H9 (cell line): ENCODE measurements around the gene TNFRSF21. TPM values are rescaled to one million over a fixed set of nuclear protein-coding genes. Genes with fewer than 3 reads are reported as not detected.

Experiments
- DNase-seq: peaks from one replicate; pipeline ENCODE4 v3.0.0-alpha.2; 2017
- H2AFZ ChIP-seq: one replicate; pipeline ENCODE4 v1.6.1; 2013; ENCODE audit warnings: mild to moderate bottlenecking, low read length, control low read depth, moderate library complexity
- H2AK5ac ChIP-seq: 2 replicates; pipeline ENCODE4 v1.6.1; 2013; ENCODE audit warnings: low read length, control low read depth, mixed read lengths; ENCODE audit not compliant: insufficient read length
- H2BK120ac ChIP-seq: one replicate; pipeline ENCODE4 v1.6.1; 2013; ENCODE audit warnings: low read depth, mild to moderate bottlenecking, low read length, control low read depth, inconsistent platforms; ENCODE audit not compliant: poor library complexity, severe bottlenecking
- H2BK12ac ChIP-seq: 2 replicates; pipeline ENCODE4 v1.6.1; 2013; ENCODE audit warnings: low read length, control low read depth, mixed read lengths, low read depth; ENCODE audit not compliant: insufficient read length
- H2BK15ac ChIP-seq: 2 replicates; pipeline ENCODE4 v1.6.1; 2013; ENCODE audit warnings: low read depth, low read length, control low read depth
- H2BK20ac ChIP-seq: one replicate; pipeline ENCODE4 v1.6.1; 2013; ENCODE audit warnings: low read depth, mild to moderate bottlenecking, low read length, control low read depth, inconsistent platforms; ENCODE audit not compliant: poor library complexity, severe bottlenecking
- H2BK5ac ChIP-seq: 2 replicates; pipeline ENCODE4 v1.6.1; 2013; ENCODE audit warnings: low read length, control low read depth, mixed read lengths; ENCODE audit not compliant: insufficient read length
- H3K14ac ChIP-seq: 2 replicates; pipeline ENCODE4 v1.6.1; 2013; ENCODE audit warnings: low read length, control low read depth; ENCODE audit not compliant: insufficient read depth
- H3K18ac ChIP-seq: 2 replicates; pipeline ENCODE4 v1.6.1; 2013; ENCODE audit warnings: low read depth, mild to moderate bottlenecking, mixed read lengths, low read length, control low read depth; ENCODE audit not compliant: insufficient read length
- H3K23ac ChIP-seq: 2 replicates; pipeline ENCODE4 v1.6.1; 2013; ENCODE audit warnings: low read length, control low read depth, mixed read lengths, low read depth; ENCODE audit not compliant: insufficient read length
- H3K23me2 ChIP-seq: 2 replicates; pipeline ENCODE4 v1.6.1; 2013; ENCODE audit warnings: low read depth, mild to moderate bottlenecking, mixed read lengths, low read length, control low read depth; ENCODE audit not compliant: insufficient read length, poor library complexity, severe bottlenecking
- H3K27ac ChIP-seq: 2 replicates; pipeline ENCODE4 v1.5.1; 2013; ENCODE audit warnings: low read length, control low read depth, mixed read lengths, low read depth; ENCODE audit not compliant: insufficient read length
- H3K27me3 ChIP-seq: 2 replicates; pipeline ENCODE4 v1.6.1; 2013; ENCODE audit warnings: low read length, control low read depth, inconsistent platforms; ENCODE audit not compliant: insufficient read depth
- H3K4ac ChIP-seq: 2 replicates; pipeline ENCODE4 v1.6.1; 2013; ENCODE audit warnings: low read depth, mild to moderate bottlenecking, control low read depth, inconsistent platforms, low read length, moderate library complexity
- H3K4me1 ChIP-seq: 2 replicates; pipeline ENCODE4 v1.6.1; 2013; ENCODE audit warnings: low read length, control low read depth, inconsistent platforms; ENCODE audit not compliant: insufficient read depth
- H3K4me2 ChIP-seq: 2 replicates; pipeline ENCODE4 v1.6.1; 2013; ENCODE audit warnings: low read length, control low read depth, mixed read lengths; ENCODE audit not compliant: insufficient read length, insufficient read depth
- H3K56ac ChIP-seq: 2 replicates; pipeline ENCODE4 v1.6.1; 2013; ENCODE audit warnings: low read depth, mild to moderate bottlenecking, mixed read lengths, low read length, control low read depth; ENCODE audit not compliant: insufficient read length
- H3K79me1 ChIP-seq: 2 replicates; pipeline ENCODE4 v1.6.1; 2013; ENCODE audit warnings: low read depth, mild to moderate bottlenecking, moderate library complexity, low read length, control low read depth, inconsistent platforms; ENCODE audit not compliant: insufficient read depth, poor library complexity, severe bottlenecking
- H3K79me2 ChIP-seq: 2 replicates; pipeline ENCODE4 v1.6.1; 2013; ENCODE audit warnings: low read length, control low read depth, inconsistent platforms; ENCODE audit not compliant: insufficient read depth
- H3K9ac ChIP-seq: 2 replicates; pipeline ENCODE4 v1.6.1; 2013; ENCODE audit warnings: low read length, control low read depth, mixed read lengths; ENCODE audit not compliant: insufficient read length; ENCODE audit errors: extremely low read depth
- H3K9me3 ChIP-seq: one replicate; pipeline ENCODE4 v1.6.1; 2013; ENCODE audit warnings: low read depth, low read length, inconsistent platforms; ENCODE audit not compliant: control insufficient read depth
- H3T11ph ChIP-seq: one replicate; pipeline ENCODE4 v1.6.1; 2013; ENCODE audit warnings: mild to moderate bottlenecking, low read length, control low read depth, inconsistent platforms
- H4K20me1 ChIP-seq: one replicate; pipeline ENCODE4 v1.6.1; 2013; ENCODE audit not compliant: control insufficient read depth, insufficient read length, insufficient read depth
- H4K5ac ChIP-seq: 2 replicates; pipeline ENCODE4 v1.6.1; 2013; ENCODE audit warnings: low read depth, mild to moderate bottlenecking, mixed read lengths, low read length, control low read depth; ENCODE audit not compliant: insufficient read length
- H4K8ac ChIP-seq: replicated peaks from 2 replicates; pipeline ENCODE4 v1.6.1; 2013; ENCODE audit warnings: low read length, control low read depth, mixed read lengths, low read depth; ENCODE audit not compliant: insufficient read length
- H4K91ac ChIP-seq: 2 replicates; pipeline ENCODE4 v1.6.1; 2013; ENCODE audit warnings: low read depth, mild to moderate bottlenecking, moderate library complexity, mixed read lengths, low read length, control low read depth; ENCODE audit not compliant: insufficient read length
- H3K27ac Mint-ChIP-seq, 3 experiments: 2 replicates in 2 of 3; 3 replicates in 1 of 3; pipeline ENCODE4 v1.8.0; 2020 to 2021; ENCODE audit warnings: mixed read lengths in 3 of 3, mild to moderate bottlenecking in 1 of 3, moderate library complexity in 1 of 3
- H3K27me3 Mint-ChIP-seq: 2 replicates; pipeline ENCODE4 v1.8.0; 2021; ENCODE audit warnings: low read depth, mild to moderate bottlenecking, moderate library complexity, mixed read lengths
- H3K36me3 Mint-ChIP-seq, 3 experiments: 2 replicates in 2 of 3; 3 replicates in 1 of 3; pipeline ENCODE4 v1.8.0; 2020 to 2021; ENCODE audit warnings: low read depth in 3 of 3, mixed read lengths in 3 of 3; ENCODE audit not compliant: insufficient read depth in 1 of 3
- H3K4me1 Mint-ChIP-seq, 2 experiments: 2 replicates each; pipeline ENCODE4 v1.8.0; 2020; ENCODE audit warnings: mixed read lengths in 2 of 2
- H3K4me3 Mint-ChIP-seq, 2 experiments: 2 replicates in 1 of 2; 3 replicates in 1 of 2; pipeline ENCODE4 v1.8.0; 2020 to 2021; ENCODE audit warnings: mild to moderate bottlenecking in 2 of 2, mixed read lengths in 2 of 2, moderate library complexity in 1 of 2
- H3K9me3 Mint-ChIP-seq, 2 experiments: 2 replicates in 1 of 2; 3 replicates in 1 of 2; pipeline ENCODE4 v1.8.0; 2020; ENCODE audit warnings: mild to moderate bottlenecking in 2 of 2, mixed read lengths in 2 of 2, moderate library complexity in 1 of 2
- WGBS: extraction: QIAGEN DNeasy Blood & Tissue Kit; methylation state at CpG from one replicate; pipeline ENCODE4 v1.1.7; 2013; ENCODE audit warnings: missing lambda C conversion rate, low lambda C conversion rate, mixed read lengths; ENCODE audit not compliant: insufficient read length; ENCODE audit errors: extremely low coverage; 5-methylcytosine and 5-hydroxymethylcytosine counted together
- total RNA-seq: library from RNA; stranded (reverse); gene quantifications from 2 replicates; pipeline ENCODE4 v1.2.1, GENCODE V29; 2021
- TF ChIP-seq, protein P1 (sequence below): fragments of 200-600 bp; sonication (generic); conservative IDR thresholded peaks from 3 replicates; pipeline ENCODE4 v1.8.0; 2021; ENCODE audit warnings: antibody characterized with exemption, mild to moderate bottlenecking

The TNFRSF21 gene
- total RNA-seq, 1 experiment from 2014 or later, result 39.1 TPM

DNA sequence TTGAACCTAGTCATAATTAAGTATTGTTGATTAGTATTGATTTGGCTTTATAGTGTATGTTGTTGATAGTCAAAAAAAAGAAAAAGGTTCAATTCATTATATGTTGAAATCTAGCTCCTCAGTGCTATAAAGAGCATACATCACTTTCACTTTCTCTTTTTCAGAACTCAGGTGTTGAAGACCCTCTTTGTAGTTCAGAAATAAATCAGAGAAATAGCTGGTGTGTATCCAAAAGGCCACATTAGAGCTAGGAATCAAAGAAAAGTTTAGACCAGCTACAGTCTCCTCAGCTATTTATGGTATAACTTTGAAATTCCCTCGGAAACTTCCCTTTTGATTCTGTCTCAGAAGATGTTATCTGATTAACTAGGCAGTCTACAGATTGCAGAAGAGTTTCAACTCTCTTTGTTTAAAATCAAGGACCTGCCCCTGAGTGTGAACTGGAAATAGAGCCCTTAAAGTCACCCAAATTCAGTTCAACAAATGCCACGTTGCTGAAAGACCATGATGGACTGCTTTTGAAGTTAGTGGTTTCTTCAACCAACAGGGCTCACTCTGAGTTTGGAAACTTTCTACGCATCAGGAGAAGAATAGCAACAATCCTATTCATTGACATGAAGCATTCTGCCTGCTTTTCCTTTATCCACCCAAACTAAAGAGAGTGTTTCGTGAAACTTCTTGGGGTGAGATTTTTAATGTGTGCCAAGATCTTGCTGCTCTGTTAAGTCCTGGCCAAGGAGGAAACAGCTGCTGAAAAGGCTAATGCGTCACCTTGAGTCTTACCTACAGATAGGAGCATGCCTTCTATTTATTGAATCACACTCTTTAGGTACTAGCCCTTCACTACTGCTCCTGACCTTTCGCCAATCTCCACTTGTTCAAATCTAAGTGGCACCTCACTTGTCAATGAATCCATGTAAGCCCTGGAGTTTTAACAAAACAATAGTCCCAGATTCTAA lies 111.7 kb downstream of the TNFRSF21 start:
- Histone ChIP-seq H3K4ac (no peak overlapping the region), H2BK15ac (no peak overlapping the region), H3K23me2 (no peaks in the 10 kb centered on the region), H3K27ac (no peak overlapping the region), H2AFZ (no peak overlapping the region), H3T11ph (no peak overlapping the region), H3K4me1 (no peaks in the 10 kb centered on the region), H4K8ac (no peak overlapping the region), H2BK20ac (no peak overlapping the region), H3K9ac (no peak overlapping the region), H3K79me2 (no peaks in the 10 kb centered on the region), H4K20me1 (no peaks in the 10 kb centered on the region), H4K5ac (no peak overlapping the region), H3K27me3 (no peaks in the 10 kb centered on the region), H2BK120ac (no peak overlapping the region), H2BK12ac (no peak overlapping the region), H3K9me3 (no peaks in the 10 kb centered on the region), H3K56ac (no peak overlapping the region), H3K79me1 (no peaks in the 10 kb centered on the region), H2AK5ac (no peak overlapping the region), H3K18ac (no peak overlapping the region), H3K23ac (no peak overlapping the region), H3K14ac (no peak overlapping the region), H2BK5ac (no peak overlapping the region), H3K4me2 (no peak overlapping the region), H4K91ac (no peak overlapping the region)
- Mint-ChIP-seq H3K36me3 (no peaks in the 10 kb centered on the region), H3K4me3 (no peak overlapping the region), H3K27me3 (peaks cover 2% of the 10 kb centered on the region; the same call in 1 of the 2 replicates), H3K27ac (no peak overlapping the region), H3K9me3 (no peaks in the 10 kb centered on the region), H3K4me1 (no peaks in the 10 kb centered on the region)
- DNase-seq, result no peak
- TF ChIP-seq, protein P1, sequence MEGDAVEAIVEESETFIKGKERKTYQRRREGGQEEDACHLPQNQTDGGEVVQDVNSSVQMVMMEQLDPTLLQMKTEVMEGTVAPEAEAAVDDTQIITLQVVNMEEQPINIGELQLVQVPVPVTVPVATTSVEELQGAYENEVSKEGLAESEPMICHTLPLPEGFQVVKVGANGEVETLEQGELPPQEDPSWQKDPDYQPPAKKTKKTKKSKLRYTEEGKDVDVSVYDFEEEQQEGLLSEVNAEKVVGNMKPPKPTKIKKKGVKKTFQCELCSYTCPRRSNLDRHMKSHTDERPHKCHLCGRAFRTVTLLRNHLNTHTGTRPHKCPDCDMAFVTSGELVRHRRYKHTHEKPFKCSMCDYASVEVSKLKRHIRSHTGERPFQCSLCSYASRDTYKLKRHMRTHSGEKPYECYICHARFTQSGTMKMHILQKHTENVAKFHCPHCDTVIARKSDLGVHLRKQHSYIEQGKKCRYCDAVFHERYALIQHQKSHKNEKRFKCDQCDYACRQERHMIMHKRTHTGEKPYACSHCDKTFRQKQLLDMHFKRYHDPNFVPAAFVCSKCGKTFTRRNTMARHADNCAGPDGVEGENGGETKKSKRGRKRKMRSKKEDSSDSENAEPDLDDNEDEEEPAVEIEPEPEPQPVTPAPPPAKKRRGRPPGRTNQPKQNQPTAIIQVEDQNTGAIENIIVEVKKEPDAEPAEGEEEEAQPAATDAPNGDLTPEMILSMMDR, result no peak
- WGBS, result no CpG with 5 or more reads among the region's 6 CpGs
